Measurements from ENCODE around the gene DNAH6. TPM values are rescaled to one million over a fixed set of nuclear protein-coding genes. Genes with fewer than 3 reads are reported as not detected.

DNAH6 gene
- total RNA-seq, 1 experiment from 2014 or later, result 0.26 TPM

DNA sequence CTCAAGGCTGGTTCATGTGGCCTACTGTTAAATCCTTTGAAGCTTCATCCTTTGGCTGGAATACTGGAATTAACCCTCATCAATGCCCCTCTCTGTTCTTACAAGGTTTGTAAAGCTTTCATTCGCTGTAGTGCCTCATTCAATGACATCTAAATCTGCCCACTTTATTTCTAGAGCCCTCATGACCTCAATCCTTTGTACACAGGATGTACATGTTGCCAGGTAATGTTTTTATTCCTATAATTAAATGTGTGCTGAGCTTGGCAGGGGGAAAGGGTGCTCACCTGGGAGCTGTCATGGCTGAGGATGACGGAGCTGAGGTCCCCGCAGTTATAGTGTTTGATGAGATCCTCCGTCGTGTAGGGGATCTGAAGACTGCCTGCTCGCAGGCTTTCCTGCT, 325.3 kb downstream of the DNAH6 start:
- H3T11ph ChIP-seq (ENCODE audit: low read length), result no peak overlapping the region
- Mint-ChIP-seq H3K4me1 (peaks cover 8 to 12% of the 10 kb centered on the region in 2 experiments), H3K9me3 (peaks cover 5% of the 10 kb centered on the region in 2 experiments), H3K27me3 (ENCODE audit: low read depth) (peaks cover 24% of the 10 kb centered on the region), H3K27ac (no peak overlapping the region), H3K36me3 (ENCODE audit: insufficient read depth in 1 of 3, low read depth in 3 of 3) (peaks cover 0 to 5% (median 4%) of the 10 kb centered on the region in 3 experiments; a peak in 5 of 7 replicates), H3K4me3 (no peak overlapping the region)
- H3K4me1 ChIP-seq (ENCODE audit: insufficient read depth, low read length), result no peaks in the 10 kb centered on the region
- no peak overlapping the region for H3K14ac ChIP-seq (ENCODE audit: insufficient read depth, low read length)
- H2BK20ac ChIP-seq (ENCODE audit: low read depth, low read length, poor library complexity, severe bottlenecking), result no peak overlapping the region
- H3K79me1 ChIP-seq (ENCODE audit: insufficient read depth, low read depth, low read length, poor library complexity, severe bottlenecking), result no peaks in the 10 kb centered on the region
- H3K9ac ChIP-seq (ENCODE audit: extremely low read depth, insufficient read length, low read length), result no peak overlapping the region
- H2BK12ac ChIP-seq (ENCODE audit: insufficient read length, low read depth, low read length), result no peak overlapping the region
- H3K4me2 ChIP-seq (ENCODE audit: insufficient read depth, insufficient read length, low read length), result no peak overlapping the region
- H3K18ac ChIP-seq (ENCODE audit: insufficient read length, low read depth, low read length), result no peak overlapping the region
- no peak overlapping the region for H2AK5ac ChIP-seq (ENCODE audit: insufficient read length, low read length)
- no peak overlapping the region for H4K91ac ChIP-seq (ENCODE audit: insufficient read length, low read depth, low read length)
- H3K23ac ChIP-seq (ENCODE audit: insufficient read length, low read depth, low read length), result no peak overlapping the region
- no peak overlapping the region for H2AFZ ChIP-seq (ENCODE audit: low read length)
- no peaks in the 10 kb centered on the region for H3K23me2 ChIP-seq (ENCODE audit: insufficient read length, low read depth, low read length, poor library complexity, severe bottlenecking)
- H3K56ac ChIP-seq (ENCODE audit: insufficient read length, low read depth, low read length), result no peak overlapping the region
- no peak overlapping the region for H2BK120ac ChIP-seq (ENCODE audit: low read depth, low read length, poor library complexity, severe bottlenecking)
- no peaks in the 10 kb centered on the region for H3K27me3 ChIP-seq (ENCODE audit: insufficient read depth, low read length)
- H3K4ac ChIP-seq (ENCODE audit: low read depth, low read length), result no peak overlapping the region
- TF ChIP-seq, protein P1, sequence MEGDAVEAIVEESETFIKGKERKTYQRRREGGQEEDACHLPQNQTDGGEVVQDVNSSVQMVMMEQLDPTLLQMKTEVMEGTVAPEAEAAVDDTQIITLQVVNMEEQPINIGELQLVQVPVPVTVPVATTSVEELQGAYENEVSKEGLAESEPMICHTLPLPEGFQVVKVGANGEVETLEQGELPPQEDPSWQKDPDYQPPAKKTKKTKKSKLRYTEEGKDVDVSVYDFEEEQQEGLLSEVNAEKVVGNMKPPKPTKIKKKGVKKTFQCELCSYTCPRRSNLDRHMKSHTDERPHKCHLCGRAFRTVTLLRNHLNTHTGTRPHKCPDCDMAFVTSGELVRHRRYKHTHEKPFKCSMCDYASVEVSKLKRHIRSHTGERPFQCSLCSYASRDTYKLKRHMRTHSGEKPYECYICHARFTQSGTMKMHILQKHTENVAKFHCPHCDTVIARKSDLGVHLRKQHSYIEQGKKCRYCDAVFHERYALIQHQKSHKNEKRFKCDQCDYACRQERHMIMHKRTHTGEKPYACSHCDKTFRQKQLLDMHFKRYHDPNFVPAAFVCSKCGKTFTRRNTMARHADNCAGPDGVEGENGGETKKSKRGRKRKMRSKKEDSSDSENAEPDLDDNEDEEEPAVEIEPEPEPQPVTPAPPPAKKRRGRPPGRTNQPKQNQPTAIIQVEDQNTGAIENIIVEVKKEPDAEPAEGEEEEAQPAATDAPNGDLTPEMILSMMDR (conservative IDR thresholded peaks at IDR 0.05), result no peak
- no peaks in the 10 kb centered on the region for H3K9me3 ChIP-seq (ENCODE audit: control insufficient read depth, low read depth, low read length)
- H3K79me2 ChIP-seq (ENCODE audit: insufficient read depth, low read length), result no peaks in the 10 kb centered on the region
- no peak overlapping the region for H2BK5ac ChIP-seq (ENCODE audit: insufficient read length, low read length)
- H4K5ac ChIP-seq (ENCODE audit: insufficient read length, low read depth, low read length), result no peak overlapping the region
- no peak overlapping the region for H4K8ac ChIP-seq (replicated peaks; ENCODE audit: insufficient read length, low read depth, low read length)
- no CpG with 5 or more reads among the region's 6 CpGs for WGBS (ENCODE audit: extremely low coverage, insufficient read length, low lambda C conversion rate)
- H4K20me1 ChIP-seq (ENCODE audit: control insufficient read depth, insufficient read depth, insufficient read length), result no peaks in the 10 kb centered on the region
- DNase-seq, result no peak
- no peak overlapping the region for H3K27ac ChIP-seq (ENCODE audit: insufficient read length, low read depth, low read length)
- H2BK15ac ChIP-seq (ENCODE audit: low read depth, low read length), result no peak overlapping the region
